ENCODE data around the gene TRIM9. TPM values are rescaled to one million over a fixed set of nuclear protein-coding genes. Genes with fewer than 3 reads are reported as not detected.

TRIM9 gene
- total RNA-seq, 3 donors from 2014 or later: 0.72 to 8.7 (median 3.9) TPM

- Histone ChIP-seq H3K9me3 (no peaks in the 10 kb centered on the region), H3K4me3 (no peak overlapping the region), H3K4me1 (ENCODE audit: low read depth) (no peaks in the 10 kb centered on the region), H3K36me3 (ENCODE audit: low read depth) (no peaks in the 10 kb centered on the region)
- TF ChIP-seq CTCF (IDR thresholded peaks at IDR 0.05): no peak
- intact Hi-C loops (cut with DNase I, micrococcal nuclease): no loop called here
- no peak for DNase-seq
- ATAC-seq: no peak
Measured at GRCh38 chr14:50978888-50979287, 116.0 kb downstream of the TRIM9 start.

- DNase-seq (no peak), ATAC-seq (no peak)
- H3K36me3 ChIP-seq (ENCODE audit: low read depth): no peaks in the 10 kb centered on the region
- no peaks in the 10 kb centered on the region for H3K4me1 ChIP-seq (ENCODE audit: low read depth)
- no peak for TF ChIP-seq CTCF (IDR thresholded peaks at IDR 0.05)
- intact Hi-C loops (cut with DNase I, micrococcal nuclease): no loop called here
- no peaks in the 10 kb centered on the region for H3K9me3 ChIP-seq
- no peak overlapping the region for H3K4me3 ChIP-seq
Measured at GRCh38 chr14:50978529-50978871, 116.4 kb downstream of the TRIM9 start.

- no peak for TF ChIP-seq CTCF (IDR thresholded peaks at IDR 0.05)
- no peak for DNase-seq
- intact Hi-C loops (cut with DNase I, micrococcal nuclease): no loop called here
Measured at GRCh38 chr14:50977863-50978528, 116.9 kb downstream of the TRIM9 start.

GRCh38 chr14:50974118-50974517 lies 120.8 kb downstream of the TRIM9 start:
- Histone ChIP-seq H3K4me1 (ENCODE audit: low read depth) (no peaks in the 10 kb centered on the region), H3K36me3 (ENCODE audit: low read depth) (no peaks in the 10 kb centered on the region), H3K9me3 (no peaks in the 10 kb centered on the region), H3K4me3 (no peak overlapping the region)
- no peak for TF ChIP-seq CTCF (IDR thresholded peaks at IDR 0.05)
- DNase-seq: no peak
- intact Hi-C loops (cut with DNase I, micrococcal nuclease): no loop called here
- ATAC-seq: no peak

More at GRCh38 chr14:50977863-50978528, 116.9 kb downstream of the TRIM9 start:
- no peak for ATAC-seq
- Histone ChIP-seq H3K4me1 (ENCODE audit: low read depth) (no peaks in the 10 kb centered on the region), H3K36me3 (ENCODE audit: low read depth) (no peaks in the 10 kb centered on the region), H3K9me3 (no peaks in the 10 kb centered on the region), H3K4me3 (no peak overlapping the region)

- no peak for TF ChIP-seq CTCF (IDR thresholded peaks at IDR 0.05)
- DNase-seq (no peak), ATAC-seq (no peak)
Measured at GRCh38 chr14:50972734-50973133, 122.2 kb downstream of the TRIM9 start.

More at GRCh38 chr14:50972734-50973133, 122.2 kb downstream of the TRIM9 start:
- H3K4me3 ChIP-seq: no peak overlapping the region
- no peaks in the 10 kb centered on the region for H3K36me3 ChIP-seq (ENCODE audit: low read depth)
- H3K9me3 ChIP-seq: no peaks in the 10 kb centered on the region
- intact Hi-C loops (cut with DNase I, micrococcal nuclease): no loop called here
- no peaks in the 10 kb centered on the region for H3K4me1 ChIP-seq (ENCODE audit: low read depth)

Data from mucosa of descending colon (tissue), 3 donors.